Calu3 (cell line): ENCODE data around the gene ANKS3. TPM values are rescaled to one million over a fixed set of nuclear protein-coding genes. Genes with fewer than 3 reads are reported as not detected.

Experiments used
- BruUV-seq: library from RNA; stranded (reverse); fragments of 400-500 nt; replicated peaks from 2 replicates; lab custom pipeline; 2021; lab: Mats Ljungman, UMichigan
- CTCF ChIA-PET: fragments of 300-600 bp; sonication (Branson Sonifier 250); formaldehyde crosslinking; loops from one replicate; lab custom pipeline; 2022; ENCODE audit warnings: antibody characterized with exemption; lab: Charles Lee
- DNase-seq: peaks from one replicate; pipeline ENCODE4 v3.0.0; 2022
- H3K27ac Mint-ChIP-seq: one replicate; pipeline ENCODE4 v1.8.0; 2022; ENCODE audit warnings: mixed read lengths; ENCODE audit not compliant: unreplicated experiment
- H3K27me3 Mint-ChIP-seq: one replicate; pipeline ENCODE4 v1.8.0; 2022; ENCODE audit warnings: mixed read lengths; ENCODE audit not compliant: unreplicated experiment
- H3K36me3 Mint-ChIP-seq: one replicate; pipeline ENCODE4 v1.8.0; 2022; ENCODE audit warnings: mild to moderate bottlenecking, moderate library complexity, mixed read lengths; ENCODE audit not compliant: insufficient read depth, unreplicated experiment
- H3K4me1 Mint-ChIP-seq: one replicate; pipeline ENCODE4 v1.8.0; 2022; ENCODE audit warnings: mild to moderate bottlenecking, low read depth, mixed read lengths; ENCODE audit not compliant: unreplicated experiment
- H3K4me3 Mint-ChIP-seq: one replicate; pipeline ENCODE4 v1.8.0; 2022; ENCODE audit warnings: mild to moderate bottlenecking, low read depth, moderate library complexity, mixed read lengths; ENCODE audit not compliant: unreplicated experiment
- H3K9me3 Mint-ChIP-seq: one replicate; pipeline ENCODE4 v1.8.0; 2022; ENCODE audit warnings: low read depth, mixed read lengths; ENCODE audit not compliant: unreplicated experiment
- CTCF ChIP-seq: fragments of 200-600 bp; IDR thresholded peaks from one replicate; pipeline ENCODE4 v1.8.0; 2022; ENCODE audit warnings: antibody characterized with exemption; ENCODE audit not compliant: unreplicated experiment
- intact Hi-C: fragments of 100-400 bp; cut with micrococcal nuclease; formaldehyde crosslinking; loops from one replicate; pipeline ENCODE4 v1.10.0; 2022; ENCODE audit not compliant: unreplicated experiment
- total RNA-seq: library from RNA; stranded (reverse); gene quantifications from 2 replicates; pipeline ENCODE4 v1.2.3, GENCODE V29; 2022

ANKS3 gene
- total RNA-seq, 1 experiment from 2014 or later, result 46.9 TPM

- intact Hi-C loops, result no loop called here
- no peaks in the 10 kb centered on the region for H3K27me3 Mint-ChIP-seq
- no peaks in the 10 kb centered on the region for H3K9me3 Mint-ChIP-seq
- CTCF ChIA-PET, result no interaction called here
- H3K36me3 Mint-ChIP-seq, result peaks cover 91% of the 10 kb centered on the region
- peak overlapping the region; percentile 78 for H3K4me3 Mint-ChIP-seq
- peak overlapping the region; percentile 80 for H3K27ac Mint-ChIP-seq
- no TSS peak for BruUV-seq
- TF ChIP-seq CTCF, result no peak
- DNase-seq, result no peak
- H3K4me1 Mint-ChIP-seq, result peaks cover 8% of the 10 kb centered on the region
Measured at GRCh38 chr16:4694642-4695451, 39.2 kb downstream of the ANKS3 start.

GRCh38 chr16:4693956-4694641 is 40.0 kb downstream of the ANKS3 start:
- intact Hi-C loops, result no loop called here
- peak; percentile 42 for DNase-seq
- Mint-ChIP-seq H3K36me3 (peaks cover 91% of the 10 kb centered on the region), H3K4me1 (peaks cover 8% of the 10 kb centered on the region), H3K27me3 (no peaks in the 10 kb centered on the region), H3K4me3 (peak overlapping the region; percentile 78), H3K27ac (peak overlapping the region; percentile 80), H3K9me3 (no peaks in the 10 kb centered on the region)
- BruUV-seq, result no TSS peak
- CTCF ChIA-PET, result interaction anchor here (0.7 to 1.0 kb wide), 2 partner anchors 8 to 327 kb away, joined by 3 to 5 read pairs; no protein-coding TSS in a partner anchor
- TF ChIP-seq CTCF, result no peak

GRCh38 chr16:4693296-4693955 is 40.6 kb downstream of the ANKS3 start, which contains the start of gene NUDT16L1:
NUDT16L1 (plus strand) TSS chr16:4693562; CDS start chr16:4693727, 165 bp downstream.
- Mint-ChIP-seq H3K4me3 (peak within 1 kb of the TSS; percentile 78), H3K36me3 (peaks cover 90% of the 10 kb centered on the region), H3K27ac (peak within 1 kb of the TSS; percentile 80), H3K4me1 (peaks cover 8% of the 10 kb centered on the region), H3K9me3 (no peaks in the 10 kb centered on the region), H3K27me3 (no peaks in the 10 kb centered on the region)
- CTCF ChIA-PET, result interaction anchor here (0.7 to 1.0 kb wide), 2 partner anchors 9 to 326 kb away, joined by 3 to 5 read pairs; no protein-coding TSS in a partner anchor
- TF ChIP-seq CTCF, result no peak
- BruUV-seq, result TSS peak; percentile 63
- intact Hi-C loops, result no loop called here
- DNase-seq, result peak; percentile 99
